KG1 (cell line): ENCODE data around the gene PWP1.

Source experiments
- DNase-seq: peaks from one replicate; lab custom pipeline; 2025; lab: John Stamatoyannopoulos, UW

PWP1 gene

DNA sequence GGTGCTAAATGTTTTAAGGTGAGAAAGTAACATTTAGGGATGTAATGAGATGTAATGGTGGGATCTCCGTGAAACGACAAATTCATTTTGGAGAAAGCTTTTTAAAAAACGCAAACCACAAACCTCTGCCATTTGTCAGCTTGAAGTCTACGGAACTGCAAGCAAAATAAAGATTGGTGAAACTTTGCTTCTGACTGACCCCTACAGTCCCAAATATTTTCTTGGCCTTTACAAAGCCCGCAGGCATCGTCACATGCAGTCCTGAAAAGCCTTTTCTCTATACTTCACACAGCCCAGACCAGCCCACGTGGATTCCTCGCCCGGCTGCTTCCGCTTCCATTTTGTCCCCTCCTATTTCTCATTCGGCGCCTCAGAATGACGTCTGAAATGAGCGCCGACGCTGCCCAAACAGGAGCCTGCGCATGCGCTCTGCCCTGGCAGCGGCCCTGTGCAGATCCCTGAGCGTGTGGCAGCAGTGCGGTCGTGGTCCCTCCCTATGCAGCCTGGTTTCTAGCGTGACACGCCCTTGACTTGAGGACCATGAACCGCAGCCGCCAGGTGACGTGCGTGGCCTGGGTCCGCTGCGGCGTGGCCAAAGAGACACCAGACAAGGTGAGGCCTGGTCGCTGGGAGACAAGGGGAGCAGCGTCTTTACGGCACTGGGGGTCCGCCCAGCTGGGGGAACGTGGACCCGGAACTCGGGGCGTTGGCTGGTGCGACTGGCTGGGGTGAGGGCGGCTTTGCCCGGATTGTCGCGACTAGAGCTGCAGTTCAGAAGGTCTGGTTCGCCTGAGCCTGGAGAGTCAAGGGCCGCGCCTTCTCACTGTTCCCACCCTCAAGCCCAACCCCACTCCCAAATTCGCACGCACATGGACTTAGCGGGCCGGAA, at the start of gene PWP1:
Gene PWP1 (plus strand): TSS at position 440 of the 889 bp plus-strand sequence. CDS start 101 bp downstream, at position 541.
- DNase-seq, result peak; percentile 92

GRCh38 chr12:107641154-107641553, 44.4 kb upstream of the PWP1 start:
- DNase-seq, result no peak

DNA sequence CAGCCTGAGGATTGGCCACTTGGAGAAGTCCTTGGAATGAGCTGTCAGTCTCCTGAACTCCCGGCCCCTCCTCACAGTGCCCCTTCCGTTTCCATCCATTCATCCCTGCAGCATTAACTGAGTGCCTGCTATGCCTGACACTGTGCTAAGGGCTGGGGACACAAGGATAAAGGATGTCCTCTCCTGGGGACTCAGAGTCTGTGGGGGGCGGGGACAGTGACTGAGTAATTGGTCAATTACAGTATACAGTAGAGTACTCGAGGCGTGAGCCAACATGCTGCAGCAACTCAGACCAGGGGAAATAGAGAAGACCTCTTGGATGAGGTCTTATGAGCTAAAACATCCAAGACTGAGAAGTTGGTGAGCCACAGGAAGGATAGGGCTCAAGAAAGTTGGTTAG, 43.4 kb upstream of the PWP1 start:
- DNase-seq, result no peak

DNA sequence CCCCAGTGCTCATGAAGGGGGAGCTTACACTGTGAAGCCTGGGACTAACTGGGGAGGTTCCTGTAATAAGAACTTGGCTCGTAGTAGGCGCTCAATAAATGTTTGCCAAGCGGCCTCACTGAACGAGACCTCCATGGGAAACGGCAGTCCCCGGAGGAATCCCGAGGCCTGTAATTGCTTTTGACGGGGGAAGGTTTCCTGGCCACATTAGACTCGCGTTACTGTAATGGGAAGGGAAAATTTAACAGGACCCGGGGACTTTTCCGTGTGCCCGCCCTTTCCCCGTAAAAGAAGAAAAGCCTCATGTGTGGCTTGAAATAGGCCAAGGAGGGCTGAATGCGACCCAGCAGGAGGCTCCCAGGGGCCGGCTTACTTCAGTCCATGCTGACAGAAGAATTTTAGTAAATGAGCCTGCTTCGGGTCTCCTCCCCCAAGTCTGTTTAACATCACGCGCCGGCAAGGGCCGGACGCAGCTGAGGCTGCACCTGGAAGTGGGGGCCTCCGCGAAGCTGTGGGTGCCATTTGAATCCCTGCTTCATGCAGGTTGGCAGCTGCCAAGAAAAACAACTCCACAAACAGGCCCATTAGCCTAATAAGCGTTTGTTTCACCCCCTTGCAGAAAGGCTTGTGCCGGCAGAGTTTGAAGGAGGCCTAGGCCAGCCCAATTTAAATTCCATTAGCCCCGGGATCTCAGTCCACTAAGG, 39.8 kb upstream of the PWP1 start:
- no peak for DNase-seq

DNA sequence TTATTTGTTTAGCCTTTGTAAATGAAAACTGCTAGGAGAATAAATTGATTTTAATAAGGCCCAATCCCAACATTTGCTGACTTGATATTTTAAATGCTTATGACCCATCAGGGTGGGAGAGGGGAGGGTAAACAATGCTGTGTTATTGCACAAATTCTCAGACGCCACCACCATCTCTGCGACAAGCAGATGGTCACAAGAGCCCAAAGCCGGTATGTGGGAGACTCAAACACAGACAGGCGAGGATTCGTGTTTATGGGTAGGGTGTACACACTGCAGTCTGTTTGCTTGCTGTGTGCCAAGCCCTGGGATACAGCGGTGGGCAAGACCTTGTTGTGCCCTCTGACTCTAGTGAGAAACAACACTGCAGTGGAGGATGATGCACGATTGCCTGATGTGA, 39.2 kb upstream of the PWP1 start:
- no peak for DNase-seq

GRCh38 chr12:107649661-107650061, 35.9 kb upstream of the PWP1 start:
- DNase-seq, result no peak

GRCh38 chr12:107650977-107651376, 34.6 kb upstream of the PWP1 start:
- DNase-seq, result no peak

DNA sequence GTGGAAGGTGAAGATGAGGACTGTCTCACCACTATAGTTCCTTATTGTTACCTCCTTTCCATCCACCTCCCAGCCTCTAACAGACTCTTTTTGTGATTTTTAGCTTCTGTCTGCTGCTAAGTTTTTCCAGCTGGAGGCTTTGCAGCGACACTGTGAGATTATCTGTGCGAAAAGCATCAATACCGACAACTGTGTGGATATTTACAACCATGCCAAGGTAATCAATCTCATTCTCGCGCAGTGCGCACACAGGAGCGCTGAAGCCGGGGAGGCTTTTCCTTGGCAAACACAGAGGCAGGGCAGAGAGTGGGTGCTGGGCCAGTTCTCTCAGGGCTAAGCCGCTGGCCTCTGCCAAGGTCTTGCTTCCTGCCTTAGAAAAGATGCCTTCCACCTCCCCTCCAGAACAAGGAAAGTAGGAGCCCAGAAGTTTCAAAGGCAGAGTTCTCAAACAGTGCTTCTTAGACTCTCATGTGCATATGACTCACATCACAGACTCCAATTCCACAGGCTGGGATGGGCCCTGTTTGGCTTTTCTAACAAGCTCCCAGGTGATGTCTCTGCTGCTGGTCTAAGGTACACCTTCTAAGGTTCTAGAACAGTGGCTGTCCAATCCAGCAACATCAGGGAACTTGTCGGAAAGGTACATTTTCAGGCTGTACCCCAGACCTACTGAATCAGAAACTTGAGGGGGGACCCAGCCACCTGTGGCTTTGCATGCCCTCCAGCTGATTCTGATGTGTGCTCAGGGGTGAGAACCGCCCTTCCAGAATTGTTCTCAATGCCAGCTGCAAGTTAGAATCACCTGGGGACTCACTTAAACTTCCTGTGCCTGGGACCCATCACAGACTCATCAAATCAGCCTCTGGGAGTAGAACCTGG, 33.8 kb upstream of the PWP1 start:
- no peak for DNase-seq

- no peak for DNase-seq
Observed at GRCh38 chr12:107653519-107653918, 32.1 kb upstream of the PWP1 start.

GRCh38 chr12:107654873-107655272, 30.7 kb upstream of the PWP1 start:
- no peak for DNase-seq

DNA sequence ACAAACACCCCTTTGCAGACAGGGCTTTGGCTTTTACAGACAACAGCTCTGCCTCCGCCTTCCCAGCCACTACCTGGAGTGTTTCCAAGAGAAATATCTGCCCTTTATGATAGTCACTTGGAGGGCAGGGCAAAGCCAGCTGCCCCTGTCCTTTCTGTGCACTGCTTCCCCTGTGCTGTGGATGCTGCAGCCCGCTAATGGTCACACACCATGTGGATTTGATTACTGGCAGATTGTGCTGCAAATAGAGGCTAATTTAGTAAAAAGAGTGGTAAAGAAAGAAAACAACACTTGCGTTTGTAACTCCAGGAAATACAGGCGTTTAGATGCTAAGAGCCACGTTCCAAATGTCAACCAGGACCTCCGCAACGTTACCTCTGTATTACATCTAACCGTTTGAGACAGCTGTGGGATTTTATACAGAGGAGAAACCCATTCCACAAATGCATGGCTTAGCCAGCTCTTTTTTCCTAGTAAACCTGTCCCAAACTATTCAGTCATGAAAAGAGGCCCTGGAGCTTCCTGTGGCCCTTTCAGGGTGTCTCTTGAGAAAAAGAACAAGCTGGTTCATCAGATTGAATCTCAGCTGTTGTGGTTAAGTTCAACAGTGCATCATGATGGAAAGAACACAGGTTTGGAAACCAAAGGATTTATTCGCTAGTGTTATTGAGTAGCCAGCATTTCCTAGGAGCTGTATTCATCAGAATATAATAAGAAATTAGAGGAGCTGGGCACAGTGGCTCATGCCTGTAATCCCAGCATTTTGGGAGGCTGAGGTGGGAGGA, 30.1 kb upstream of the PWP1 start:
- DNase-seq, result no peak

DNA sequence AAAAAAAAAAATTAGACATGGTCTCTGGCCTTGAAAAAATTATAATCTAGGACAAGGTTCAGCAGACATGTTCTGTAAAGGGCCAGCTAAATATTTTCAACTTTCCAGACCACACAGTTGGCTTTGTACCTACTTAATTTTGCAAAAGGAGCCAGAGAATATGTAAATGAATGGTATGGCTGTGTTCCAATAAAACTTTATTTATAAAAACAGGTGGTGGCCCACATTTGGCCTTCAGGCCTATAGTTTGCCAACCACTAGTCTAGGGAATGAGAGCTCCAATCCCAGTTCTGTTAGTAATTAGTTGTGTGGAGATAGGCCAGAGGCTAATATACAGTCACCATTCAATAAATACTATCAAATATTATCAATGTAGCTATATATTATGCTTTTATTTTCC, 29.3 kb upstream of the PWP1 start:
- DNase-seq, result no peak

DNA sequence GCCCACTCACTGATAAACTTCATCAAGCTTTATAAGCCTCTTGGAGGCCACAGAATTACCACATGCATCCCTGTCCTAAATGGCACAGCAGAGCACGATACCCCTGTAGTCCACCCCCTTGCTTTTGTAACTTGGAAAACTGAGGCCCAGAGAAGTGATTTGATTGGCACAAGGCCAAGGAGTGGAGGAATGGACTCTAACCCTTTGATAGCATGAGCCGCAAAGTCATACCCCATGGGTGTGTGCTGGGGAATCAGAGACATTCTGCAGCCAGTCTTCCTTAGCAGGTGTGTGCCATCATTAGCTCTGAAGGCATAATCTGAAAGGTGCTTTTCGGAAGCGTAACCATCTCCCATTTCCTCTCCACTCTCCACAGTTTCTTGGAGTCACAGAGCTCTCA, 28.5 kb upstream of the PWP1 start:
- DNase-seq, result no peak

DNA sequence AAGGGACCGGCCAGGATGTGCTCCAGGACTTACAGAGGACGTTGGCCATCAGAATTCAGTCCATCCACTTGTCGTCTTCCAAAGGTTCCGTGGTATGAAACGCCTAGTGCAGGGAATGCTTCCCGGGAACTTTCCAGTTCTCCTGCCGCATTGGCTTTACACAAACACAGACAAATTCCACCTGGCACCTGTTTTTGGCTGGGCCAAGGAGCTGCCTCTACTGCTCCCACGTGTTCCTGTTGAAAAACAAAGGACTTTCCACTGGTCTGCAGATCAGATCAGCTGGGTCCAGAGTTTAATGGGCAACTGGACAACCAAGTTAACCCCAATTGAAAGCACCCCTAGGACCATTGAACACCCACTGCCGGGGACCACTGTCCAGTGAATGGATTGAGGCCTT, 28.0 kb upstream of the PWP1 start:
- no peak for DNase-seq

GRCh38 chr12:107660235-107660634, 25.4 kb upstream of the PWP1 start:
- DNase-seq, result no peak

- no peak for DNase-seq
Observed at GRCh38 chr12:107660861-107661415, 24.7 kb upstream of the PWP1 start.

DNA sequence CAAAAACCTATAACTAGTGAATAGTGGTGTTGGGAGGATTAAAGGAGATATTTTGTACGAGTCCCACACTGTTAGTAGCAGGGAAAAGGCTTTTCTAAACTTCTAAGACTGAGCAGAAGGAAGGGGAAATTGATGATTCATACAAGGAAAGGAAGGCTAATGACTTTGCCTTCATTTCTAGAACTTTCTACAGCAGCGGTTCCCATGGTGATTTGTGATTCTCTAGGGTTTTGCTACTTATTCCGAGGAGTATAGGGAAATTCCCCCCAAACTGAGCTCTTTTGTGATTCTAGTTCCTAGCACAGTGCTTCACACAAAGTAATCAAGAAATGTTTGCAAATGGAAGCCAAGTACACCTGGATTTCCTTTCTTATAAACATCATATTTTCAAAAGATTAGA, 23.8 kb upstream of the PWP1 start:
- DNase-seq, result no peak

DNA sequence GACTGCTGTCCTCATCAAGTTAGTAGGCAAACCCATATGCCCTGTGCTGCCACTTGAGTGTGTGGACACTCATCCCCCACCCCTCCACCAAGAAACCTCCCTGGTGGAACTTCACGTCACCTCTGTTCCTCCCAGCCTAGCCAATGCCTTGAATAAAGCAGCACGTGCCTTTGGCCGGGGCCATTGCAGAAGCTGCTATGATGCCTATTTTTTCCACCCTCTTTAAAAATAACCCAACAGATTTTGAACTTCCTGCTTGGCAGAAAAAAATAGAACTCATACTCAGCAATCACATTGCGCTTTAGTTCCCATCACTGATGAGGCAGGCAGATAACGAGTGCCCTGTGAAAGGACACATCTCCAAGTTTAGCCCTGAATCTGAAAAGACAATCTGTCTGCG, 23.1 kb upstream of the PWP1 start:
- no peak for DNase-seq

- no peak for DNase-seq
Observed at GRCh38 chr12:107663277-107663676, 22.3 kb upstream of the PWP1 start.

DNA sequence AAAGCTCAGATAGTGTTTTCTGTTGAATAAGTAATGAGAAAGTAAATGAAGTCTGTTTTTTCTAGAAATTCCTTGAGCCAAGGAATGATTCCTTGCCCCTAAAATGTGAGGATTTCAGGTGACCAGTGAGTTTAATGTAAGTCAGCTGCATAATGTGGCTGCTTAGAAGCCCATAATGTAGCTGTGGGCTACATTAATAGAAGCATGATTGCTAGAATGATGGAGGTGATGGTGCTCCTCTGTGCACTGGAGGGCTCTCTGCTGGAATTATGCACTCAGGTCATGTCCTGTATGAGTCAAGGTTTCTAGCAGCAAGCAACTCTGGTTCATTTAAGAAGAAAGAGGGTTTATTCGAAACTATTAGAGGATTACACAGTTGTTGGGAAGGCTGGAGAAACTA, 19.6 kb upstream of the PWP1 start:
- no peak for DNase-seq

GRCh38 chr12:107667464-107667863, 18.1 kb upstream of the PWP1 start:
- DNase-seq, result no peak
